Measurements from ENCODE around the gene TCERG1L.

DNA sequence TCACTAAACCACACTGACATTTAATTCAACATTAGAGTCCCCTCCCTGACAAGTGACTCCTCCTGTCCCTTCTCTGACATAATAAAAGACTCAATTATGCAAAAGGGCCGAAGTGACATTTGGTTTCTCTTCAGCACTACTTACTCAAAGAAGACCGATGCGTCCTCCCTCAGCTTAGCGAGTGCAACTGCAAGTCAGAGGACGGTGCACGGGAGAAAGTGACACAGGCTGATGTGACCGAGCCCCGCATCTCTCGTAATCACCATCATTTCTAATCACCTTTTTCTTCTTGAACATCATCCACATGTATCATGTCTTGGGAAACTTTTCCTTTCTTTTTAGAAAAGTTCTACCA is 155.7 kb downstream of the TCERG1L start:
- no peak for TF ChIP-seq POLR2AphosphoS5 (IDR thresholded peaks at IDR 0.05)
- TF ChIP-seq, protein P1, sequence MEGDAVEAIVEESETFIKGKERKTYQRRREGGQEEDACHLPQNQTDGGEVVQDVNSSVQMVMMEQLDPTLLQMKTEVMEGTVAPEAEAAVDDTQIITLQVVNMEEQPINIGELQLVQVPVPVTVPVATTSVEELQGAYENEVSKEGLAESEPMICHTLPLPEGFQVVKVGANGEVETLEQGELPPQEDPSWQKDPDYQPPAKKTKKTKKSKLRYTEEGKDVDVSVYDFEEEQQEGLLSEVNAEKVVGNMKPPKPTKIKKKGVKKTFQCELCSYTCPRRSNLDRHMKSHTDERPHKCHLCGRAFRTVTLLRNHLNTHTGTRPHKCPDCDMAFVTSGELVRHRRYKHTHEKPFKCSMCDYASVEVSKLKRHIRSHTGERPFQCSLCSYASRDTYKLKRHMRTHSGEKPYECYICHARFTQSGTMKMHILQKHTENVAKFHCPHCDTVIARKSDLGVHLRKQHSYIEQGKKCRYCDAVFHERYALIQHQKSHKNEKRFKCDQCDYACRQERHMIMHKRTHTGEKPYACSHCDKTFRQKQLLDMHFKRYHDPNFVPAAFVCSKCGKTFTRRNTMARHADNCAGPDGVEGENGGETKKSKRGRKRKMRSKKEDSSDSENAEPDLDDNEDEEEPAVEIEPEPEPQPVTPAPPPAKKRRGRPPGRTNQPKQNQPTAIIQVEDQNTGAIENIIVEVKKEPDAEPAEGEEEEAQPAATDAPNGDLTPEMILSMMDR (IDR thresholded peaks at IDR 0.05): no peak
- TF ChIP-seq EP300 (IDR thresholded peaks at IDR 0.05): no peak

All from gastroesophageal sphincter (tissue), 3 donors.